Stimulated activated naive CD8-positive, alpha-beta T cell treated with anti-CD3 and anti-CD28 coated beads, Interleukin-15, Interleukin-2, amounts not matched to agents 100 ng/mL and 50 ng/mL, for 24 hours (primary cell): ENCODE measurements around the gene MRAP2.

ENCODE experiments used
- H3K27ac Mint-ChIP-seq: one replicate; pipeline ENCODE4 v1.8.0; 2021; ENCODE audit warnings: mild to moderate bottlenecking, mixed read lengths
- H3K27me3 Mint-ChIP-seq: one replicate; pipeline ENCODE4 v1.8.0; 2021; ENCODE audit warnings: mixed read lengths
- H3K36me3 Mint-ChIP-seq: one replicate; pipeline ENCODE4 v1.8.0; 2021; ENCODE audit warnings: low read depth, mixed read lengths
- H3K4me1 Mint-ChIP-seq: one replicate; pipeline ENCODE4 v1.8.0; 2021; ENCODE audit warnings: low read depth, mixed read lengths
- H3K4me3 Mint-ChIP-seq: one replicate; pipeline ENCODE4 v1.8.0; 2021; ENCODE audit warnings: mild to moderate bottlenecking, mixed read lengths
- H3K9me3 Mint-ChIP-seq: one replicate; pipeline ENCODE4 v1.8.0; 2021; ENCODE audit warnings: mixed read lengths

MRAP2 gene, protein sequence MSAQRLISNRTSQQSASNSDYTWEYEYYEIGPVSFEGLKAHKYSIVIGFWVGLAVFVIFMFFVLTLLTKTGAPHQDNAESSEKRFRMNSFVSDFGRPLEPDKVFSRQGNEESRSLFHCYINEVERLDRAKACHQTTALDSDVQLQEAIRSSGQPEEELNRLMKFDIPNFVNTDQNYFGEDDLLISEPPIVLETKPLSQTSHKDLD

GRCh38 chr6:84033523-84034451 is at the start of gene MRAP2:
MRAP2 (plus strand) TSS chr6:84033772; CDS start chr6:84055319, 21,547 bp downstream.
- no peaks in the 10 kb centered on the region for H3K9me3 Mint-ChIP-seq
- H3K4me1 Mint-ChIP-seq, result no peaks in the 10 kb centered on the region
- H3K27ac Mint-ChIP-seq, result no peak within 1 kb of the TSS
- H3K36me3 Mint-ChIP-seq, result no peaks in the 10 kb centered on the region
- no peak within 1 kb of the TSS for H3K4me3 Mint-ChIP-seq
- peaks cover 53% of the 10 kb centered on the region for H3K27me3 Mint-ChIP-seq

- Mint-ChIP-seq H3K36me3 (peaks cover 4% of the 10 kb centered on the region), H3K4me3 (no peak overlapping the region), H3K9me3 (peaks cover 5% of the 10 kb centered on the region), H3K27ac (no peak overlapping the region), H3K27me3 (no peaks in the 10 kb centered on the region), H3K4me1 (no peaks in the 10 kb centered on the region)
Observed at GRCh38 chr6:83984411-83984810, 49.2 kb upstream of the MRAP2 start.

DNA sequence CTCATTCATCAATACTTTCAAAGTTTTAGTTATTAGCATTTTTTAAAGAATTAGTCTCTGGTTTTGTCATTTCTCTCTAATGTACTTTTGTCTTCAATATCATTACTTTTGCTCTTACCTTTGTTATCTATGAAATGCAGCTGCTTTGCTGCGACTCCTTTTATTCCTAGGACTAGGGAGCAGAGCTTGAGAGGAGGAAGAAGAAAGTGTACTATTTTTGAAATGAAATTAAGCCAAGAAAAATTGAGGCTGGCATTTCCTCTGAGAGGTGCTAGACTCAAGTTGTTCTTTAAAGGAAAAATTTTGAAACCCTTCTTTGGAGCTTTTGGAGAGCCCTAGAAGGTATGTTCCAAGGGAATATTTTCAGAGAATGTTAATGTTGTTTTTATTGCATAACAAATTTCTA is 48.3 kb upstream of the MRAP2 start:
- Mint-ChIP-seq H3K27ac (no peak overlapping the region), H3K4me1 (no peaks in the 10 kb centered on the region), H3K36me3 (peaks cover 4% of the 10 kb centered on the region), H3K27me3 (no peaks in the 10 kb centered on the region), H3K4me3 (no peak overlapping the region), H3K9me3 (no peaks in the 10 kb centered on the region)

GRCh38 chr6:83985715-83986114 is 47.9 kb upstream of the MRAP2 start:
- Mint-ChIP-seq H3K36me3 (peaks cover 4% of the 10 kb centered on the region), H3K27ac (no peak overlapping the region), H3K4me3 (no peak overlapping the region), H3K27me3 (no peaks in the 10 kb centered on the region), H3K4me1 (no peaks in the 10 kb centered on the region), H3K9me3 (no peaks in the 10 kb centered on the region)

DNA sequence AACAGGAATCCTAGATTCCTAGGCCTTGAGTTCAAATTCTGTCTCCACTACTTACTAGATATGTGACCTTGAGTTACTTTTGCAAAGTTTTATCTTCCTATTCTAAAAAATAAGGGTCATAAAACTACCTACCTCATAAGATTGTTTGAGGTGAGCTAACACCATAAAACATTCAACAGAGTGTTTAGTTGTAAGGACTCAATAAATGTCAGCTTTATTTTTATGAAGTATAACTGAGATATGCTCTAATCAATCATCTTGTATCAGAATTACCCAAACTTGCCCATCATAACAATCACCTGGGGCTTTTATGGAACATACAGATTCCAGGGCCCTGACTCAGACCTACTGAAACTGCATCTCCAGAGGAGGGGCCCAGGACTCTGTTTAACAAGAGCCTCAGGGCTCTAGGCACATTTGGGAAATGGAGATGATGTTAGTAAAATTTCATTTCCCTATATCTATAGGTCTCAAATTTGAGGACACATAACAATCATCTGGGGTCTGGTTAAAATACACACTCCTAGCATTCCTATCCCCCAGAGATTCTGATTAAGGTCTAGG is 35.5 kb upstream of the MRAP2 start:
- H3K4me3 Mint-ChIP-seq, result no peak overlapping the region
- H3K36me3 Mint-ChIP-seq, result peaks cover 3% of the 10 kb centered on the region
- no peaks in the 10 kb centered on the region for H3K4me1 Mint-ChIP-seq

DNA sequence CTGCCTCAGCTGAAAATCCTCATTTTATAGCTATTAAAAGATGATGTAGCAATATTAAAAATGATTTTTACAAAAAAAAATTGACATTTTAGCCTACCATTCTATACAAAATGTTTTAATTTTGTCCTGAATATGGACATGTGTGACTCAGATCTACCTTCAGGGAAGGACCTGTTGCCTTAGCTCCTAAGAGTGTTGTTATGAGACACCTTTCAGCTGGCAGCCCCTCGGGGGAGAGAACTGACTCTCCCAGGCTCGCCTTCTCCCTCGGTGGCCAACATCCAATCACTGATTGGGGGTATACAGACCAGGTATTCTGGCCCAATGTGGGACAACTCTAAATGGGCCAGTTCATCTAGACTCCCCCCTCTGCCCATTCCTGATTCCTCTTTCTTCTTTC is 32.5 kb upstream of the MRAP2 start:
- Mint-ChIP-seq H3K9me3 (no peaks in the 10 kb centered on the region), H3K4me3 (no peak overlapping the region), H3K36me3 (no peaks in the 10 kb centered on the region), H3K27ac (no peak overlapping the region), H3K27me3 (peaks cover 21% of the 10 kb centered on the region), H3K4me1 (no peaks in the 10 kb centered on the region)

More for the DNA sequence above, 35.5 kb upstream of the MRAP2 start:
- no peak overlapping the region for H3K27ac Mint-ChIP-seq
- H3K27me3 Mint-ChIP-seq, result peaks cover 11% of the 10 kb centered on the region
- H3K9me3 Mint-ChIP-seq, result peaks cover 3% of the 10 kb centered on the region

GRCh38 chr6:84002226-84002625 is 31.3 kb upstream of the MRAP2 start:
- Mint-ChIP-seq H3K27me3 (peaks cover 26% of the 10 kb centered on the region), H3K36me3 (no peaks in the 10 kb centered on the region), H3K4me1 (no peaks in the 10 kb centered on the region), H3K27ac (no peak overlapping the region), H3K4me3 (no peak overlapping the region), H3K9me3 (no peaks in the 10 kb centered on the region)

DNA sequence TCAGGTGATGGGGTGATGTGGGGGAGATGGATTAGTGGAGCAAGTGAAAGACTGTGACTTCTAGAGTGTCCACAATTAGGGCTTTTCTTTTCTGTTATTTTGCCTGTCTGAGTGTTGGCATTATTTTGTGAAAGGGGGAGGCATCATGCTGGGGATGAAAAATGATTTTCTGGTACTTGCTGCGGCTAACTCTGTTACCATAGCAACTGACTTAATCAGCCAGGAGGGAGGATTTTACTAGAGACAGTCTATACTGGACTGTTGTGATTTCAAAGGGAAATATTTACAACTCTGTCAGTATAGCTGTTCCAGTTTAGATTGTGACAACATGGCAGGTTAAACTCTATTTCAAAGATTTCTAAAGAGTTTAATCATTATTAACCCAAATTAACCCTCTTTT is 30.4 kb upstream of the MRAP2 start:
- Mint-ChIP-seq H3K9me3 (no peaks in the 10 kb centered on the region), H3K27ac (no peak overlapping the region), H3K4me3 (no peak overlapping the region), H3K4me1 (no peaks in the 10 kb centered on the region), H3K27me3 (peaks cover 31% of the 10 kb centered on the region), H3K36me3 (no peaks in the 10 kb centered on the region)

DNA sequence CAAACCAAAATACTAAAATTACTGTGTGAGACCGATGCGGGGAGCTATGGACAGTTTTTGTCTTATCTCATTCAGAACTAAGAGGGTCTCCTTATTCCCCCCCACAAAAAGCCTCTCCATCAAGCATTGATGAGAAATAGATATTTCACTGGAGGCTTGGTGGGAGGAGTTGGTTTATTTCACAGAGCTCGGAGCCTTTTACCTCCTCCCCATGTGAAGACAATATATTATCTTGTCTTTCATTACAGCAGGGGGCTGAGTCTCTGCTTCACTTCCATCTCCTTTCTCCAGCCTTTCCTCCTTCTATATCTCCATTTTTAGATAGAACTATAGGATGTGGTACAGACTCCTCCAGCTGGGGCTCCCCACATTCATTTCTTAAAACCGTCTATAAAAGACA is 29.9 kb upstream of the MRAP2 start:
- Mint-ChIP-seq H3K27me3 (peaks cover 31% of the 10 kb centered on the region), H3K9me3 (no peaks in the 10 kb centered on the region), H3K36me3 (no peaks in the 10 kb centered on the region), H3K4me1 (no peaks in the 10 kb centered on the region), H3K4me3 (no peak overlapping the region), H3K27ac (no peak overlapping the region)

GRCh38 chr6:84007871-84008270 is 25.7 kb upstream of the MRAP2 start:
- no peaks in the 10 kb centered on the region for H3K36me3 Mint-ChIP-seq
- H3K27ac Mint-ChIP-seq, result no peak overlapping the region
- H3K4me1 Mint-ChIP-seq, result no peaks in the 10 kb centered on the region
- H3K9me3 Mint-ChIP-seq, result no peaks in the 10 kb centered on the region
- no peak overlapping the region for H3K4me3 Mint-ChIP-seq
- H3K27me3 Mint-ChIP-seq, result peaks cover 20% of the 10 kb centered on the region

GRCh38 chr6:84013354-84013753 is 20.2 kb upstream of the MRAP2 start:
- no peaks in the 10 kb centered on the region for H3K36me3 Mint-ChIP-seq
- peaks cover 3% of the 10 kb centered on the region for H3K27me3 Mint-ChIP-seq
- no peaks in the 10 kb centered on the region for H3K4me1 Mint-ChIP-seq
- no peak overlapping the region for H3K4me3 Mint-ChIP-seq
- H3K27ac Mint-ChIP-seq, result no peak overlapping the region
- no peaks in the 10 kb centered on the region for H3K9me3 Mint-ChIP-seq

- Mint-ChIP-seq H3K27ac (no peak overlapping the region), H3K9me3 (no peaks in the 10 kb centered on the region), H3K27me3 (peaks cover 3% of the 10 kb centered on the region), H3K4me3 (no peak overlapping the region), H3K4me1 (no peaks in the 10 kb centered on the region), H3K36me3 (no peaks in the 10 kb centered on the region)
Observed at GRCh38 chr6:84013931-84014330, 19.6 kb upstream of the MRAP2 start.

DNA sequence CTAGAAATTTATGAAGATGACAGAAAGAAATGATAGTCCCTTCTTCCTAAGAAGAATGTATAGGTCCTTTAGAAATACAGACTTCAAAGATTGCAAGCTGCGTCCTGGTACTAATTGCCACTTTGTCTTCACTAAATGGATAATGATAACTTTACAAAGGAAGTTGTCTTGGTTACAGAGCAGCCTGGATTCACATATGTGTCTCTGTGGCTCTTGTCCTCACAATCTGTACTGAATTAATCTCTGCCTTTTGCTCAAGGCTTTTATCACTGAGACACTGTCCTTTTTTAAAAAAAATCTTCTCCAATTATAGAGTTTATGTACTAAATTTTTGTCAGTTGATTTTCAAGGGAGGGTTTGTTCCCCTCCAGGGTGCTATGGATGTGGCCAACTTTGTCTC is 17.5 kb upstream of the MRAP2 start:
- H3K27me3 Mint-ChIP-seq, result peaks cover 7% of the 10 kb centered on the region
- H3K36me3 Mint-ChIP-seq, result no peaks in the 10 kb centered on the region
- no peaks in the 10 kb centered on the region for H3K4me1 Mint-ChIP-seq
- H3K27ac Mint-ChIP-seq, result no peak overlapping the region
- H3K4me3 Mint-ChIP-seq, result no peak overlapping the region
- no peaks in the 10 kb centered on the region for H3K9me3 Mint-ChIP-seq

- peaks cover 7% of the 10 kb centered on the region for H3K27me3 Mint-ChIP-seq
- H3K27ac Mint-ChIP-seq, result no peak overlapping the region
- no peaks in the 10 kb centered on the region for H3K4me1 Mint-ChIP-seq
- H3K9me3 Mint-ChIP-seq, result no peaks in the 10 kb centered on the region
- no peak overlapping the region for H3K4me3 Mint-ChIP-seq
- H3K36me3 Mint-ChIP-seq, result no peaks in the 10 kb centered on the region
Observed at GRCh38 chr6:84017709-84018452, 15.7 kb upstream of the MRAP2 start.
